UCSD-AML1 (cell line): Measurements from ENCODE around the gene BCO1.
"Not testable (repeated sequence)": the region's sequence is repeated elsewhere in the genome, so short reads cannot be mapped to it uniquely, and the experiment has no call there.

Source experiments
- DNase-seq: peaks from one replicate; lab custom pipeline; 2025; ENCODE audit not compliant: unreplicated experiment; lab: John Stamatoyannopoulos, UW

Gene BCO1

DNA sequence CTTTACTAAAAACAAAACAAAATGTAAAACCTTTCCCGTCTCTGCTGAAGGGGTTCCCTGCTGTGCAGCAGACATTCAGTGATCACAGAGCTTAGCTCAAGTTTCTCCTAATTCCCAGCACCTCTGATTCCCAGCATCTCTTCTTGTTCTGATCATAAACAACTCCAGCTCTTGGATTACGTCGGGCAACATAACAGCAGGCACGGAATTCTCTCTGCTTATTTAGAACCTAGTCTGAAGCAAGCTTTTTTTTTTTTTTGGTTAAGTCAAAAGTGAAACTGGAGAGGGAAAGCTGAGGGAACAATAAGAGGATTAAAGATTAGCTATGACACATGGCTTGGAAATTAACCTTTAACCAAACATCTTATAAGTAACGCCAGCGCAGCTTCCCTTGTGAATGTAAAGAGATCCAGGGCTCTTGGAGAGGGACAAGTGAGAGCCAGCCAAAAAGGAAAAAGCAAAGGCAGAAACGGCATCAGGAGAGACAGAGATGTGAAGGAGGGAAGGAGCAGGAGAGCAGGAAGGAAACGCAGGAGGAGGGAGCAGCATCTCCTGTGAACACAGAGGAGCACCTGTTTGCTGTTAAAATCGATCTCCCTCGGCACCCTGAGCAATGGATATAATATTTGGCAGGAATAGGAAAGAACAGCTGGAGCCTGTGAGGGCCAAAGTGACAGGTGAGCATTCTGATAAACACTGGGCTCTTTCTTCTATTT, at the start of gene BCO1:
BCO1 (plus strand) TSS at position 394 of the 716 bp plus-strand sequence; CDS start at position 614, 220 bp downstream.
- no peak for DNase-seq

DNA sequence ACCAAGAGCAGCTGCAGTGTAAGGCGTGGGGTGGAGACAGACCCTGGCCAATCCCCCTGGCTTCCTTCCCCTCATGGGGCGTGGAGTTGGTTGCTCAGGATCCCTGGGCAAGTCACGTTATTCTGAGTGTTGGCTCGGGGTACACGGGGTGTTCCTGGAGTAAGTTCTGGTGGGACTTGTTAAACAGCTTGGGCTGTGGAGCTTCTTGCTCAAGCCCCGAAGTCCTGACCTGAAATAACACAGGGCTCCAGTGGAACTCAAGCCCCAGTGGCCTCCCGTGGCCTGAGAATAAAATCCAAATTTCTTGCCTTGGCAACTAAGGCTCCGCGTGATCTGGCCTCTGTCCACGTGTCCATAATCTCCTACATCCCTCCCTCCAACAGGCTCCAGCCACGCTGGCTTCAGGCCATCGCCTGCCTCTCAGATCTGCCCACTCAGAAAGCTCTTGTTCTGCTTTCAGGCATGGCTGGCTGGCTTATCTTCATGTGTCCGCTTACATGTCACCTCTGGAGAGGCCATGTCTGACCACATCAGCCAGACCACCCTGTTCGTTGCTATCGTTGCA, 49.3 kb upstream of the BCO1 start:
- no peak for DNase-seq

GRCh38 chr16:81190667-81191066, 47.8 kb upstream of the BCO1 start:
- no peak for DNase-seq

GRCh38 chr16:81195885-81196534, 42.5 kb upstream of the BCO1 start:
- DNase-seq, result no peak

DNA sequence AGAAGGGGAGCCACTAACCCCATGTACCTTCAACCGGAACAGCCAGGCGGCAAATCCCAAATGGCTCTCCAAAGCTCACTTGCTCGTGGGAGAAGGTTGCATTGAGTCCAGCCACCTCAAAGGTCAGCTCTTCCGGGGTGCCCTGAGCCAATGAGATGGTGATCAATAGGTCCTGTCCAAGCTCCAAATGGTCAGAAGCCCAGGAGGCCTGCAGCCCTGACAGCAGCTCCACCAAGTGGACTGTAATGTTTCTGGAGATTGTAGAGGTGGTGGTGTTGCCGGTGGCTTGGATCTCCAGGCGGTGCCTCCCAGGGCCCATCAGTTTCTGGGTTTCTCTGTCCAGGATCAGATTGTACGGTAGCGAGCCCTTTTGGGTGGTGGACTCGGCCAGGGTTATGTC, 39.9 kb upstream of the BCO1 start:
- DNase-seq, result no peak

DNA sequence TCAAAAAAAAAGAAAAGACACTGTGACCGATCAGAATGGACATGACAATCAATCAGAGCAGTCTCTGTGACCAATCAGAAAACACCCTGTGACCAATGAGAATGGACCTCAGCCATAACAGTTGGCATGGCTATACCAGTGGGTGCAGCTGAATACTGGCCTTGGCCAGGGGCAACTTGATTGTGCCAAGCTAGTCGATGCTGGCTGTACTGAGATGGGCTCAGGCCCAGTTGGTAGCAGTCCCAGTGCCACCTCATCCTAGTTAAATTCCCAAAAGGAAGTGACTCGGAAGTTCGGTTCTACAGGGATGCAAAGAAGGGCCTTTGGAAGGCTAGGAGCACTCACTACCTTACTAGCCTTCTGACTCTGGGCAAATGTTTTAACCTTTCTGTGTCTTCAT, 37.2 kb upstream of the BCO1 start:
- no peak for DNase-seq

DNA sequence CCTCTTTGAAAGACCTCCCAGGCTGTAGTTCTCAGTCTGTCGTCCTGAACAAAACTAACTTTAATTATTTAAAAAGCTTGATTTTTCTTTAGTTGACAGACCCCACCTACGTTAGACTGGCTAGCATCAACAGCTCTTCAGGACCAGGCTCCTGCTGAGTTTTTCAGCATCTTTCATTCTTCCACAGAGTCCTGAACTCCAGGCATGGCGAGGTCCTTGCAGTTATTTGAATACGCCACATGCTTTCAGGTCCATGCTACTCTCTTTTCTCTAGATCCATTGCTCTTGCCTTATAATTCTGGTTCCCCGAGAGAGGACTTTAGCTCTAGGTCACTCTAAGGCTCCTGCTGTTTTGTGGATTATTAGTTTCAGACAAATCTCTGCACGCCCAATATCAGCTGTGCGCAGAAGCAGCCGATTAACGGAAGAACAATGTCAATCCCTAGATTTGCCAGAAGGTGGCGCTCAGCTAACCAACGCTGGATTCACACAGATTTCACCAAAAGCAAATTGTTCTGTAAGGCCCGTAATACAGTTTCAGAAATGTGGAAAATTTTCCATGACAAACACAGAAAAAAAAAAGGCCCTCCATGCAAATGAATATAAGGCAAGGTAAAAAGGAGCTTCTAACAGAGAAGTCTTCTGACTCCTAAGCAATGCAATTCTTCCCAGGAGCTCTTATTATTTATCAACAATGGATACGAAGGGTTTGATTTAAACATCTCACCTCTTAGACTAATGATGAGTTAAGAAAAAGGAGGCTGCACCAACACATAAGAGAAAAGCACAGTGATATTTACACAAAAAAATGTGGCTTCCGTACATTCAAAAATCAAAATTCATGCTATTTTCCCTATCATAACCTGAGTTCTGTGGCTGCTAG, 33.5 kb upstream of the BCO1 start:
- no peak for DNase-seq

DNA sequence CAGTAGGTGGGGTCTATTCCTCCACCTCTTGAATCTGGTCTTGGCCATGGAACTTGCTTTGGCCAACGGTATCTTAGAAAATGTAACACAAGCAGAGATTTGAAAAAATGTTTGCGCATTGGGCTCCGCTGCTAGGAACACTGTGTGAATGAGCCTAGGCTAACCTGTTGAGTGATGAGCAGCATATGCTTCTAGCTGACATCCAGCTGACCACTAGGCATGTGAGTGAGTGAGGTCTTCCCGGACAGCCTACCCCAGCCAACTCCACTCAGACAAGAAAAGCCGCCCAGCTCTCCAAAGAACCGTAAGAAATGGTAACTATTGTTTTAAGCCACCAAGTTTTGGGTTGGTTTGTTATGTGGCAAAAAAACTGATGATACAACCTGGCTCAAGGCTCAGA, 31.4 kb upstream of the BCO1 start:
- no peak for DNase-seq

- DNase-seq, result no peak
Measured at GRCh38 chr16:81210807-81211206, 27.7 kb upstream of the BCO1 start.

DNA sequence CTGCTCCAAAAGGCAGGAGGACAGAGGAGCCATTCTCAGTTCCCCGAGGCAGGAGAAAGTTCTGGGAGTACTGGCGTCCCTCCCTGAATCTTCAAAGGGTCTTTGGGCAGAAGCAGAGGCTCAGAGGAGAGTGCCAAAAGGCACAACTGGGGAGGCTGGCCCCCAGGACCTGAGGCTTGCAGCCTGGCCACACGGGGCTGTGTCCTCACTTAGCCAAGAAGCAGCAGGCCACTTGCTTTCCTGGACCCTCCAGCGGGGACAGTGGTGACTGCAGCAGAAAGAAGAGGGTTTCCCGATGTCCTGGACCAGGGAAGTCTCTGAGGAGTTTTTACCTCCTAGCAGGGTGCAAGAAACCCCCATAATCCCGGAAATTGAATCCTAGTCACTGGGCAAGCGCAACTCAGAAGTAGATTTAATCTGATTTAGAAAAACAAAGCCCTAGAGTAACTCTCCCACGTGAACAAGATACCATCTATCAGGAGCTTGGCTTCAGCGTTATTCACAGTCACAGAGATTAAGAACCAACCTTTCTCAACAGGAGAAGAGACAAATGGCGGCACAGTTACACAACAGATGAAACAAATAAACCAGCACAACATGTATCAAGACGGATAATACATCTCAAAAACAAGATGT, 25.5 kb upstream of the BCO1 start:
- no peak for DNase-seq

DNA sequence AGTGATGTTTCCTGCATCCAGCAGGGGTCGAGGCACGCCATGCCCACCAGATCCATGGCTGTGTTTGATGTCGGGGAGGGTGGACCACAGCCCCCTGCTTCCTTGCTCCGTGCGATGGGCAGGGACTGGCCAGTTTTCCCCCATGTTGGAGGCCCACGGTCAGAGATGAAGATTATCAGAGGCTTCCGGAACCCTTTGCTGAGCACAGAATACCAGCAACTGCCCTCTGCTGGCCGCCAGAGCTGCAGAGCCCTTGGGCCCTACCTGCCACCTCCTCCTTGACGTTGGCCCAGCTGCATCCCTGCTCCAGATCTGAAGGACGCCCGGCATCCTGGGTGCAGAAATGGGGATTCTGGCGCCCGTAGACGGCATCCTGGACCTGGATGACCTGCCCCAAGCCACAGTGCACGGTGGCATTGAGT, 23.7 kb upstream of the BCO1 start:
- peak; percentile 13 for DNase-seq

- no peak for DNase-seq
Measured at GRCh38 chr16:81216114-81216513, 22.4 kb upstream of the BCO1 start.

DNA sequence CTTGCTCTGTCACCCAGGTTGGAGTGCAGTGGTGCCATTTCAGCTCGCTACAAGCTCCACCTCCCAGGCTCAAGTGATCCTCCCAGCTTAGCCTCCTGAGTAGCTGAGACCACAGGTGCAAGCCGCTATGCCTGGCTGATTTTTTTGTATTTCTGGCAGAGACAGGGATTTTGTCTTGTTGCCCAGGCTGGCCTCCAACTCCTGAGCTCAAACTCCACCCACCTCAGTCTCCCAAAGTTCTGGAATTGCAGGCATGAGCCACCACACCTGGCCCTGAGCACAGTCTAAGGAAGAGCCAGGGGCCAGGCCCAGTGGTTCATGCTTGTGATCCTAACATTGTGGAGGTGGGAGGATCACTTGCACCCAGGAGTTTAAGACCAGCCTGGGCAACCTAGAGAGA, 21.8 kb upstream of the BCO1 start:
- DNase-seq, result no peak

DNA sequence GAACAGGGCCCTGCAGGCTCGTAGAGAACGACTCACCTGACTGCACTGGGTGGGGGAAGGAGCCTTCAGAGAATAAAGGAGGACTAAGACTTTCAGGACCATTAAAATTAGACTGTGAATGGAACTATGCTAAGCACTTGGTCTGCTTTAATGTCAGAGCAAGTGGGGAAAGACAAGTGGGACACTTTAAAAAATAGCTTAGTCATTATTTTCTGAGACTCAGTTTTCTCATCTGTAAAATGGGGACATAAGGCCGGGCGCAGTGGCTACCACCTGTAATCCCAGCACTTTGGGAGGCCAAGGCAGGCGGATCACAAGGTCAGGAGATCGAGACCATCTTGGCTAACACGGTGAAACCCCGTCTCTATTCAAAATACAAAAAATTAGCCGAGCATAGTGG, 19.3 kb upstream of the BCO1 start:
- DNase-seq, result no peak

GRCh38 chr16:81220349-81220748, 18.1 kb upstream of the BCO1 start:
- no peak for DNase-seq

DNA sequence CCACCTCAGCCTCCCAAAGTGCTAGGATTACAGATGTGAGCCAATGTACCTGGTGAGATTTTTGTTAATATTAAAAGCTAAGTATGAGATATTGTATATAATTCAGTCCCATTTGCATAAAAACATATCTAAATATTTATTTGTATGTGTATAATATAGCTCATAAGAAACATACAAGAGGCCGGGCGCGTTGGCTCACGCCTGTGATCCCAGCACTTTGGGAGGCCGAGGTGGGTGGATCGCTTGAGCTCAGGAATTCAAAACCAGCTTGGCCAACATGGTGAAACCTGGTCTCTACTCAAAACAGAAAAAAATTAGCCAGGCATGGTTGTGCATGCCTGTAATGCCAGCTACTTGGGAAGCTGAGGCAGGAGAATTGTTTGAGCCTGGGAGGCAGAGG, 16.8 kb upstream of the BCO1 start:
- no peak for DNase-seq

- no peak for DNase-seq
Measured at GRCh38 chr16:81224824-81225223, 13.7 kb upstream of the BCO1 start.

GRCh38 chr16:81225697-81226096, 12.8 kb upstream of the BCO1 start:
- DNase-seq, result not testable (repeated sequence)

DNA sequence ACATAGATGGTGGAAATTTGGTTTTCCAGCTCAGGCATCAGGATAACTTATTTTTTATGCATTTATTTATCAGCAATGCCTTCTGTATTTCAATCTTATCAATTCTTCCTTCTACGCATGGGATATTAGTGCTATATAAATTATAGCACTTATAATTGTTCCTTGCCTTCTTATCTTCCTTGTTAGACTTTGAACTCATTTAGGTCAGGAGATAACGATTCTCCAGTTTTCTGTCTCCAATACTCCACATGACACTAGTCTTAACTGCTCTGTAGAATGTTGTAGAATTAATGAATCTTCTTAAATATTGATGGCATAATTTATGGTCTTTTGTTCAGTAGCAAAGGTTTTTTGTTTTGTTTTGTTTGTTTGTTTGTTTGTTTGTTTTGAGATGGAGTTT, 10.7 kb upstream of the BCO1 start:
- no peak for DNase-seq

GRCh38 chr16:81229811-81230210, 8.7 kb upstream of the BCO1 start:
- DNase-seq, result no peak

DNA sequence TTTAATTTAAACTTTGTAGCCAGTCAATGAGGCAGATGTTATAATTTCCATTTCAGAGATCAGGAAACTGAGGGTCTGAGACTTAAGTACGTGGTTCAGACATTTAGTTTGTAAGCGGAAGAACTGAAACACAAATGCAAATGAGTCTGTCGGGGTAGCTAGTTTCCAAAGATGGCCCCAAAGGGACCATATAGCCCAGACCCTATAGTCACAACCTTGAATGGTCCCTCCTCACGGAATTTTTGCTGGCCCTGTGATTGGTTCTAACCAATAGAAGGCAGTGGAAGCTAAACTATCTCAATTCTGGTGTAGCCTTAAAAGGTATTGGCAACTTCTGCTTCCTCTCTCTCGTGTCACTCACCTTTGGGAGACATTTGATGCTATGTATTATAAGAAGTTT, 7.5 kb upstream of the BCO1 start:
- DNase-seq, result no peak
